GM19467 (cell line): ENCODE measurements around the gene CMIP.

Experiments
- ATAC-seq: cut with Tn5 transposase; IDR thresholded peaks from one replicate; pipeline ENCODE4 v1.9.1; 2021; ENCODE audit warnings: mild to moderate bottlenecking, moderate library complexity; ENCODE audit not compliant: unreplicated experiment

Gene CMIP

GRCh38 chr16:81615411-81615810, 170.8 kb downstream of the CMIP start:
- no peak for ATAC-seq

DNA sequence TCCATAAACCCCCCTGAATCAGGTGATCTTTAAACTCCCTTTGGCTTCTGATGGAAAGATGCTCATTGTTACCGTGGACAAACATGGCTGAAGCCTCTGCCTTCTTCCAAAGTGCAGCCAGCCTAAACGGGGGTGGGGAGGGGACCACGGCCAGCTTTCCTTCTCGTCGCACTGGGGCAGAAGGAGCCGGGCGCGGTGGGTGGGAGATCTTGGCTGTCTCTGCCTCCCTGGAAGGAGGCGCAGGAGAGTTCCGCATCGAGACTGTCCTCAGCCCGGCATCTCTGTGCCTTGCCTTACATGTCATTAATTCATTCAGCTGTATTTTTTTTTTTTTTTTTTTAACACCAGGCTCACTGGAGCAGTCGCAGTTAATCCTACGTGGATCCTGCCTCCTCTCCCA, 171.2 kb downstream of the CMIP start:
- no peak for ATAC-seq

DNA sequence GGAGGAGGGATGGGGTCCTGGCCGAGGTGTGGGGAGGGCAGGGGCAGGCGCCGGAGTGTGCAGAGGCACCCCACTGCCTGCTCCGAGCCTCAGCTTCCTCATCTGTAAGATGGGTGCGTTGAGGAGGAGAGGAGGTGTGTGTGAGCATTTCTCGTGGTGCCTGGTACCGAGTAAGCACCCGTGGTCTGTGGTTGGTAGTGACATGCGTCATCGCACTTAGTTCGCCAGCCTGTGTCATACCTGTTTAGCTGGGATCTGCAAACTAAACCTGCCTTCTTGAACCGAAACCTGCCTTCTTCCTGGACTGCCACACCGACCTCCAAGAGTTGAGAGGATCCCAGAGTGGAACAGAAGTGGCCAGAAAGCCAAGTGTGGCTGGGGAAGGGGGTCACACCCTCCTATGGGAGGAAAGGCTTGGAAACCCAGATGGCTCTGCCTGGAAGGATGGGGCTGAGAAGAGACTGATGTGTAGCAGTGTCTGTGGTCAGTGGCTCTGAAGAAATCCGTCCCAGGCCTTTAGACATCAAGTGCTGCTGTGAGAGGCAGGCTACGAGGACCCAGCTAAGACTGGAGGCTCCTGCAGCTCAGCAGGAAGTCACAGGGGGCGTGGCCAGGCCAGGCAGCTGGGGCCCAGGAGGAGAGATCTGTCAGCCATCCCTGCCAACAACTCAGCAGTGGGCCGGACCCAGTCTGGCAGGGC, 171.9 kb downstream of the CMIP start:
- peak; percentile 67 for ATAC-seq

GRCh38 chr16:81617021-81617346, 172.4 kb downstream of the CMIP start:
- no peak for ATAC-seq

DNA sequence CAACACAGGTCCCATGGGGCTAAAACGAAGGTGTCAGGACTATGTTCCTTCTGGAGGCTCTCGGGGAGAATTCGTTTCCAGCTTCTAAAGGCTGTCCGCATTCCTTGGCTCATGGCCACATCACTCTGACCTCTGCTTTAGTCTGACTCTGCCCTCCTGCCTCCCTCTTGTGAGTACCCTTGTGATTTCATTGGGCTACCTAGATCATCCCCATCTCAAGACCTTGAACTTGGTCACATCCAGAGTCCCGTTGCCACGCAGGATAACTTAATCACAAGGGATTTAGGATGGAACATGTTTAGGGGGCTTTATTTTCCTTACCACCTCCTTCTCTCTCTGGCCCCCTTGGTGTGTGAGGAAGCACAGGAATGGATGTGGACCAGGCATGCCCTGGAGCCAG, 173.6 kb downstream of the CMIP start:
- ATAC-seq: no peak

GRCh38 chr16:81618661-81619060, 174.1 kb downstream of the CMIP start:
- no peak for ATAC-seq

- ATAC-seq: no peak
Observed at GRCh38 chr16:81620029-81620428, 175.4 kb downstream of the CMIP start.

DNA sequence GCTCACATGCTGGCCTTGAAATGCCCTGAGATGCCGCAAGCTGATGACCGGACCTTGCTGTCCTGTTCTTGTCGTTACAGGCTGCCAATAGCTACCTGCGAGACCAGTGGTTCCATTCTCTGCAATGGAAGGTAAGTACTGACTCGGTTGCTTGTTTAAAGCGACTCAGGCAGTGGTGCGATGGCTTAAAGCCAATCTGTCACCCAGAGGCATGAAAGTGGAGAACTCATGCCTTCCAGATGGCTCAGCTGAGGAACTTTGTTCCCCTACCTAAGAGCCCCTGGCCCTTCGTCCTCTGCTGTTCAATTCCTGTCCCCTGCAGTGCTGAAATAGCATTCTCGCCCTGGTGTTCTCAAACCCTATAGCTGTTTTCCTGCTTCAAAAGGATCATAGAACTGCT, 176.2 kb downstream of the CMIP start:
- no peak for ATAC-seq

DNA sequence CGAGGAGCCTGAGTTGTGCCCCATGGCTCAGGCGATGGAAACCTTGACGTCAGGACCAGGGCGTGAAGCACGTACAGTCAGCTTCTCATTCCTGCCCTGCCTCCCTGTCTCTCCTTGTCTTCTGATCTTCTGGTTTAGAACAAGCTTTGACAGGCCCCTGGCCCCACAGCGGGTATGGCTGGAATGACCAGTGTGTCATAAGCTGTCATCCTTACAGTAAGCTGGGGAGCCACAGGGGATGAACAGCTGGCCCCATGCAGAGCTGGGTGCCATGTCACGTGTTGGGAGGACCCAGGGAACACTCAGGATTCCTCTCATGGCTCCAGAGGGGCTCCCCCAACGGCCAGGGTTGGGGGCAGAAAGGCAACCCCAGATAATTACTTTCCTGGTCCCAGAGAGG, 176.9 kb downstream of the CMIP start:
- ATAC-seq: no peak

- ATAC-seq: no peak
Observed at GRCh38 chr16:81623365-81624102, 178.9 kb downstream of the CMIP start.

DNA sequence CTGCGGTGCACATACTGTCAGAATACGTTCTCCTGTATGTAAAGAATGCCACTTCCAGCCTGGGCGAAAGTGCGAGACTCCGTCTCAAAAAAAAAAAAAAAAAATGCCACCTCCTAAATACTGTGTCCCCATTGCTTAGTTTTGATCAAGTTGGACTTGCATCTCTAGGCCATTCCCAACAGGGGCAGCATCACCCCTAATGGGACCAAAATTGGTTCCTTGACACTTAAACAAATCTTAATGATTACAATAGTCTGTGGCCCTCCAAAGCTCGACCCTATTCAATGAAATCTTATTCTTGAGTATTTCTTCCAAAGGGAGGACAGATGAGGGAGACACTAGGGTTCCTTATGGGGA, 179.8 kb downstream of the CMIP start:
- ATAC-seq: no peak

DNA sequence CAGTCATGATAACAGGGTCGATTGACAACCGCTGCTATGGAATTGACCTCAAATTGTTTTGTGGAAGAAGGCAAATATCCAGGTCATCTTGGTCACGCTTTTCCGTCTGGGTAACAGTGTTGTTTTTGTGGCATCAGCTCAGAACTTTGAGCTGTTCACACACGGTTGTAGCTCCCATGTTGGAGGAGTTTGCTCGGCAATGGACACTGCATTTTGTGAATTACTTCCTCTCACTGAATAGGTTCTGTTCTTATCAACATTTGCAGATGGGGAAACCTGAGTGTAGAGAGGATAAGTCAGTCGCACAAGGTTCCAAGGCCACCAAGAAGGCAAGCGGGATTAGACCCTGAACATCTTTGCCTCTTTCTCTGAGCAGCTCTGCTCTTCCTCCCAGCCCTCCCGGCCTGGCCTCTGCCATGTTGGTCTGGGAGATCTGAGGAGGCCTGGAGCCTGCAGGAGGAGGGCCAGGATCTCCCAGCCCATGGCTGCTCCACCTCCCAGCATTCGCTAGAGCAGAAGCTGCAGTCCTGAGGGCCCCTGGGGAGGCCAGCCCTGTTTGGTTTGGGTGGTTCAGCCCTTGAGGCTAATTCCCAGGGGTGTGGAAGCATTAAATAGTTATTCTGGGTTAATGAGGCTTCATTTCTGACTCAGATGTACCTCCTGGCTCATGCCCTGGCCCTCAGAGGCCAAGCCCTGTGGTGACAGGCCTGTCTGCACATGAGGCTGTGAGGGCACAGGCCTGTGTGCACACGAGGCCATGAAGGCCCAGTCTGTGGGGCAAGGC, 180.3 kb downstream of the CMIP start:
- no peak for ATAC-seq

DNA sequence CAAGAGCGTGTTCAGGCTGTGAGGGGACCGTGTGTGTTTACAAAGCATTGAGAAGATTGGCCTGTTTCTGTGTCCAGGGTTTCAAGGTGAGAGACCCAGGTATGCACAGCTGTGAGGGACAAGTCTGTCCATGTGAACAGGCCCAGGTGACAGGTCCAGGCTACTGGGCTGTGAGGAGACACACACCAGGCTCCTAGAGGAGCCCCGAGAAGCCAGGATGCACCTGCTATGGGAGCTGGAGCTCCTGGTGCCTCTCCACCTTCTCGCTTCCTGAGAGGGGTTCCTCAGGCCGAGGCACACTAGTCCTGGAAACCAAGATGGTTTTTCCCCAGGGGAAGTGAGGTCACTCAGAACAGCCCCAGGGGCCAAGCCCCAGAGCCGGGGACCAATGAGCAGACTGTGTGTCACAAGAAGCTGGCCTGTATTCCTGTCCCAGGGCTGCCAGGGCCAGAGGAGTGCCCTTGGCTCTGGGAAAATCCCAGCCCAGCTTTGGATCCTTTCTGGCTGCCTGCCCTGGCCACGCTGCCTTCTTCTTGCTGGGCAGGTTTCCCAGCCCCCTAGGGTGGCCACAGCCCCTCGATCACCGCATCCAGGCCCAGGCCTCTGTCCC, 181.0 kb downstream of the CMIP start:
- no peak for ATAC-seq

- no peak for ATAC-seq
Observed at GRCh38 chr16:81626181-81626674, 181.6 kb downstream of the CMIP start.

GRCh38 chr16:81627024-81627423, 182.4 kb downstream of the CMIP start:
- ATAC-seq: no peak

DNA sequence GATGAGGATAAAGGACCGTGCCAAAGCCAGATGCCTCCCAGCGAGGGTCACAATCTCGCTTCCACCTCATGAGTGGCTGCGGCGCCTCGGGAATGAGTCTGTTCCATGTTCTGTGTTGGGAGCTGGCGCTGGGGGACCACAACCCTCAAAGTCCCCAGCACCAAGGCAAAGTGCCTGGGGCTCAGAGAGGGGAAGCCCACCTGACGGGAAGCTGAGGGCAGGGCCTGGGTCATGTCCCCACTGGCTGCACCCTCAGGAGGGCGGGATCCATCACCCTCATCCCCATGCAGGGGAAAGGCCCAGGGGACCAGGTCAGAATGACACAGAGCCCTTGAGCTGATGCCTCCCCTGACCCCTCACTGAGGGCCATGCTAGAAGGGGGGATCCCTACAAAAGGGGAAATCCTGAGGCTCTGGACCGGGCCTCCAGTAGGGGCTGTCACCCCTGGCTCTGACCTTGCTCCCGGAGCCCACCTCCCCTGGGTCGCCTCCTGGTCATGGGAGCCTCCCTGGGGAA, 183.2 kb downstream of the CMIP start:
- ATAC-seq: no peak

- no peak for ATAC-seq
Observed at GRCh38 chr16:81629034-81629802, 184.6 kb downstream of the CMIP start.

- ATAC-seq: no peak
Observed at GRCh38 chr16:81629896-81630634, 185.5 kb downstream of the CMIP start.

DNA sequence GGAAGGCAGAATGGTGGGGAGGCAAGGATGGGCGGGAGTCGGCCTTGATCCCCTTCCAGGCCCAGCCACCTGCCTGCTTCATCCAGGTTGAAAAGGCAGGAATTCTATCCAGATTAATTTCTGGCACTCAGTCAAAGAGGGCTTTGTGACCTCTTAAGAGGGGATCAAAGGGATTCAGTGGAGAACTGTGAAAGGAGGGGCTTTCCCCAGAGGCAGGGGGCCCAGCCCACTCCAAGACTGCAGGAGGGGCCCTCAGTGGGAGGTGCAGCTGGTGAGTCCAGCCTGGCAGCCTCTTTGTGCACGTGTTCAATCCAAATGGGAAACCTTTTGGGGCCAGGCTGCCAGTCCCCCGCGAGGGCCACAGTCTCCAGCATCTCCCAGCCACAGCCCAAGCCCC, 186.0 kb downstream of the CMIP start:
- no peak for ATAC-seq
